GM21447 (cell line): ENCODE results near the gene SKIC8.

Experiments
- ATAC-seq: cut with Tn5 transposase; IDR thresholded peaks from one replicate; pipeline ENCODE4 v1.9.1; 2021; ENCODE audit not compliant: unreplicated experiment

The SKIC8 gene

GRCh38 chr15:78299101-78299930 lies at the start of gene SKIC8:
SKIC8 (minus strand) TSS chr15:78299609; CDS start chr15:78295686, 3,923 bp downstream.
- peak; percentile 79 for ATAC-seq

- ATAC-seq: no peak
Observed at GRCh38 chr15:78347586-78348543, 48.5 kb upstream of the SKIC8 start.

GRCh38 chr15:78345396-78346125 lies 46.2 kb upstream of the SKIC8 start:
- ATAC-seq: no peak

- ATAC-seq: no peak
Observed at GRCh38 chr15:78343276-78344060, 44.1 kb upstream of the SKIC8 start.

GRCh38 chr15:78342021-78342420 lies 42.6 kb upstream of the SKIC8 start:
- no peak for ATAC-seq

- no peak for ATAC-seq
Observed at GRCh38 chr15:78341057-78341987, 41.9 kb upstream of the SKIC8 start.

- ATAC-seq: no peak
Observed at GRCh38 chr15:78340231-78341056, 41.0 kb upstream of the SKIC8 start, which contains the start of gene CRABP1. CRABP1 (plus strand) TSS chr15:78340353; CDS start chr15:78340429, 76 bp downstream.

- no peak for ATAC-seq
Observed at GRCh38 chr15:78339559-78339958, 40.1 kb upstream of the SKIC8 start.

- ATAC-seq: no peak
Observed at GRCh38 chr15:78338781-78339180, 39.4 kb upstream of the SKIC8 start.

GRCh38 chr15:78335985-78336384 lies 36.6 kb upstream of the SKIC8 start:
- no peak for ATAC-seq

GRCh38 chr15:78334845-78335244 lies 35.4 kb upstream of the SKIC8 start:
- no peak for ATAC-seq

- ATAC-seq: no peak
Observed at GRCh38 chr15:78329625-78330024, 30.2 kb upstream of the SKIC8 start.

- no peak for ATAC-seq
Observed at GRCh38 chr15:78327466-78327865, 28.1 kb upstream of the SKIC8 start.

- no peak for ATAC-seq
Observed at GRCh38 chr15:78325092-78325843, 25.9 kb upstream of the SKIC8 start.

GRCh38 chr15:78324144-78324543 lies 24.7 kb upstream of the SKIC8 start:
- no peak for ATAC-seq

GRCh38 chr15:78323693-78324092 lies 24.3 kb upstream of the SKIC8 start:
- ATAC-seq: no peak

GRCh38 chr15:78322724-78323521 lies 23.5 kb upstream of the SKIC8 start:
- no peak for ATAC-seq
